Natural killer cell treated with Interleukin-12 subunit alpha and Interleukin-12 subunit beta and Interleukin-15 and Interleukin-18, amount 100 ng/mL, for 72 hours (primary cell): ENCODE measurements around the gene SOX18. TPM values are rescaled to one million over a fixed set of nuclear protein-coding genes. Genes with fewer than 3 reads are reported as not detected.
A peak's percentile ranks its signal among the peaks of the same experiment; 100 is the strongest.

ENCODE experiments used
- ATAC-seq, 2 donors: fragments of 150-1000 bp; cut with Tn5 transposase in 1 of 2; sonication (Bioruptor Pico), chemical (Tn5 transposase) in 1 of 2; 2 replicates each; pipeline ENCODE4 v1.10.0; 2021
- DNase-seq: peaks from one replicate; pipeline ENCODE4 v3.0.0; 2022; ENCODE audit warnings: low spot score
- H3K27ac Mint-ChIP-seq, 2 donors: 1 replicate in 1 of 2; 2 replicates in 1 of 2; pipeline ENCODE4 v1.8.0; 2022; ENCODE audit warnings: mixed read lengths in 2 of 2, mild to moderate bottlenecking in 1 of 2, moderate library complexity in 1 of 2
- H3K27me3 Mint-ChIP-seq, 2 donors: 1 replicate in 1 of 2; 2 replicates in 1 of 2; pipeline ENCODE4 v1.8.0; 2022; ENCODE audit warnings: mixed read lengths in 2 of 2
- H3K36me3 Mint-ChIP-seq: one replicate; pipeline ENCODE4 v1.8.0; 2022; ENCODE audit warnings: mixed read lengths
- H3K4me1 Mint-ChIP-seq, 2 donors: 1 replicate in 1 of 2; 2 replicates in 1 of 2; pipeline ENCODE4 v1.8.0; 2022; ENCODE audit warnings: low read depth in 2 of 2, mixed read lengths in 2 of 2, mild to moderate bottlenecking in 1 of 2
- H3K4me3 Mint-ChIP-seq: one replicate; pipeline ENCODE4 v1.8.0; 2022; ENCODE audit warnings: mixed read lengths
- H3K9me3 Mint-ChIP-seq: 2 replicates; pipeline ENCODE4 v1.8.0; 2022; ENCODE audit warnings: mixed read lengths
- total RNA-seq, 2 donors: library from RNA; stranded (reverse); gene quantifications; one replicate each; pipeline ENCODE4 v1.2.3, GENCODE V29; 2022

The SOX18 gene
- total RNA-seq, 2 donors from 2014 or later: not detected

- Mint-ChIP-seq H3K27me3 (peaks cover 0 to 7% of the 10 kb centered on the region in 2 donors), H3K9me3 (no peaks in the 10 kb centered on the region), H3K4me1 (peaks cover 6 to 11% of the 10 kb centered on the region in 2 donors), H3K27ac (peak overlapping the region in 1 of 2 donors; percentile 76), H3K36me3 (no peaks in the 10 kb centered on the region), H3K4me3 (peak overlapping the region; percentile 61)
- DNase-seq (no peak), ATAC-seq (peak; percentile 59 to 64)
These were observed 7.6 kb upstream of the SOX18 start for GRCh38 chr20:64056889-64057627.

GRCh38 chr20:64056639-64056888 lies 7.1 kb upstream of the SOX18 start:
- Mint-ChIP-seq H3K4me1 (peaks cover 6 to 11% of the 10 kb centered on the region in 2 donors), H3K27me3 (peaks cover 0 to 7% of the 10 kb centered on the region in 2 donors), H3K9me3 (no peaks in the 10 kb centered on the region), H3K27ac (no peak overlapping the region), H3K4me3 (no peak overlapping the region), H3K36me3 (no peaks in the 10 kb centered on the region)
- DNase-seq (no peak), ATAC-seq (no peak)

- Mint-ChIP-seq H3K9me3 (no peaks in the 10 kb centered on the region), H3K36me3 (no peaks in the 10 kb centered on the region), H3K4me3 (no peak overlapping the region), H3K27me3 (peaks cover 0 to 7% of the 10 kb centered on the region in 2 donors), H3K27ac (no peak overlapping the region), H3K4me1 (peaks cover 6 to 11% of the 10 kb centered on the region in 2 donors)
- no peak for ATAC-seq
- DNase-seq: no peak
These were observed 6.6 kb upstream of the SOX18 start for GRCh38 chr20:64055893-64056638.

GRCh38 chr20:64055396-64055892 lies 6.0 kb upstream of the SOX18 start:
- H3K9me3 Mint-ChIP-seq: no peaks in the 10 kb centered on the region
- no peak for DNase-seq
- no peak overlapping the region for H3K27ac Mint-ChIP-seq
- no peak overlapping the region for H3K4me3 Mint-ChIP-seq
- H3K36me3 Mint-ChIP-seq: no peaks in the 10 kb centered on the region
- ATAC-seq: no peak
- H3K4me1 Mint-ChIP-seq: peaks cover 6 to 11% of the 10 kb centered on the region in 2 donors
- H3K27me3 Mint-ChIP-seq: peaks cover 0 to 10% of the 10 kb centered on the region in 2 donors

- Mint-ChIP-seq H3K27ac (no peak overlapping the region), H3K4me1 (peaks cover 6 to 11% of the 10 kb centered on the region in 2 donors), H3K36me3 (no peaks in the 10 kb centered on the region), H3K27me3 (peaks cover 0 to 10% of the 10 kb centered on the region in 2 donors), H3K4me3 (no peak overlapping the region), H3K9me3 (no peaks in the 10 kb centered on the region)
- no peak for DNase-seq
- no peak for ATAC-seq
These were observed 4.6 kb upstream of the SOX18 start for GRCh38 chr20:64053841-64054661.

GRCh38 chr20:64052987-64053840 lies 3.8 kb upstream of the SOX18 start:
- no peak for DNase-seq
- no peak overlapping the region for H3K27ac Mint-ChIP-seq
- H3K36me3 Mint-ChIP-seq: no peaks in the 10 kb centered on the region
- ATAC-seq: no peak
- H3K4me3 Mint-ChIP-seq: no peak overlapping the region
- H3K4me1 Mint-ChIP-seq: peaks cover 6% of the 10 kb centered on the region in 2 donors
- peaks cover 0 to 10% of the 10 kb centered on the region in 2 donors for H3K27me3 Mint-ChIP-seq
- H3K9me3 Mint-ChIP-seq: no peaks in the 10 kb centered on the region

- ATAC-seq (no peak), DNase-seq (no peak)
- Mint-ChIP-seq H3K9me3 (no peaks in the 10 kb centered on the region), H3K27ac (no peak overlapping the region), H3K4me1 (peaks cover 2 to 4% of the 10 kb centered on the region in 2 donors), H3K4me3 (no peak overlapping the region), H3K36me3 (no peaks in the 10 kb centered on the region), H3K27me3 (peaks cover 6 to 10% of the 10 kb centered on the region in 2 donors)
These were observed 2.9 kb upstream of the SOX18 start for GRCh38 chr20:64052326-64052722.

GRCh38 chr20:64051561-64052325 lies 2.3 kb upstream of the SOX18 start:
- H3K27me3 Mint-ChIP-seq: peaks cover 11 to 13% of the 10 kb centered on the region in 2 donors
- DNase-seq (no peak), ATAC-seq (no peak)
- no peak overlapping the region for H3K4me3 Mint-ChIP-seq
- H3K9me3 Mint-ChIP-seq: no peaks in the 10 kb centered on the region
- no peak overlapping the region for H3K27ac Mint-ChIP-seq
- H3K36me3 Mint-ChIP-seq: no peaks in the 10 kb centered on the region
- peaks cover 0 to 3% of the 10 kb centered on the region in 2 donors for H3K4me1 Mint-ChIP-seq

GRCh38 chr20:64051033-64051452 lies 1.6 kb upstream of the SOX18 start:
- DNase-seq (no peak), ATAC-seq (no peak)
- H3K27ac Mint-ChIP-seq: no peak overlapping the region
- H3K27me3 Mint-ChIP-seq: peaks cover 18 to 19% of the 10 kb centered on the region in 2 donors
- peaks cover 0 to 3% of the 10 kb centered on the region in 2 donors for H3K4me1 Mint-ChIP-seq
- H3K4me3 Mint-ChIP-seq: no peak overlapping the region
- H3K9me3 Mint-ChIP-seq: no peaks in the 10 kb centered on the region
- H3K36me3 Mint-ChIP-seq: no peaks in the 10 kb centered on the region

- Mint-ChIP-seq H3K4me3 (no peak overlapping the region), H3K9me3 (no peaks in the 10 kb centered on the region), H3K27ac (no peak overlapping the region), H3K27me3 (peaks cover 23 to 24% of the 10 kb centered on the region in 2 donors), H3K4me1 (peaks cover 0 to 3% of the 10 kb centered on the region in 2 donors), H3K36me3 (no peaks in the 10 kb centered on the region)
- DNase-seq: no peak
- no peak for ATAC-seq
These were observed 1.0 kb upstream of the SOX18 start for GRCh38 chr20:64050261-64051032.

- Mint-ChIP-seq H3K36me3 (no peaks in the 10 kb centered on the region), H3K9me3 (no peaks in the 10 kb centered on the region), H3K4me3 (no peak overlapping the region), H3K4me1 (no peaks in the 10 kb centered on the region), H3K27me3 (peaks cover 23 to 24% of the 10 kb centered on the region in 2 donors), H3K27ac (no peak overlapping the region)
- ATAC-seq: no peak
- no peak for DNase-seq
These were observed 430 bp upstream of the SOX18 start for GRCh38 chr20:64049878-64050260.
